OCI-LY1 (cell line): ENCODE data around the gene DOCK3.

Experiments used
- H2AFZ ChIP-seq: fragments of 200-600 bp; sonication (generic), shearing (Covaris generic); 2 replicates; pipeline ENCODE4 v1.6.0; 2014; ENCODE audit warnings: antibody characterized with exemption, mild to moderate bottlenecking, low read length
- H3F3A ChIP-seq: fragments of 200-600 bp; sonication (generic), shearing (Covaris generic); 2 replicates; pipeline ENCODE4 v1.6.0; 2014; ENCODE audit warnings: mild to moderate bottlenecking, antibody characterized with exemption, low read length, moderate library complexity; ENCODE audit not compliant: insufficient read depth
- H3K27ac ChIP-seq: fragments of 200-600 bp; sonication (generic); 2 replicates; pipeline ENCODE4 v1.5.1; 2014; ENCODE audit warnings: low read length, mixed run types, mild to moderate bottlenecking, low read depth; ENCODE audit not compliant: poor library complexity, severe bottlenecking
- H3K27me3 ChIP-seq: fragments of 200-600 bp; sonication (generic); 2 replicates; pipeline ENCODE4 v1.6.0; 2014; ENCODE audit warnings: antibody characterized with exemption, mild to moderate bottlenecking, low read length, moderate library complexity; ENCODE audit not compliant: insufficient read depth
- H3K36me3 ChIP-seq: fragments of 200-600 bp; sonication (generic); 2 replicates; pipeline ENCODE4 v1.6.1; 2014; ENCODE audit warnings: mild to moderate bottlenecking, antibody characterized with exemption, low read length, moderate library complexity, mixed read lengths; ENCODE audit not compliant: insufficient read depth
- H3K4me1 ChIP-seq: fragments of 200-600 bp; sonication (generic); 2 replicates; pipeline ENCODE4 v1.5.1; 2014; ENCODE audit warnings: mild to moderate bottlenecking, low read length, moderate library complexity; ENCODE audit not compliant: insufficient read depth, severe bottlenecking
- H3K4me2 ChIP-seq: fragments of 200-600 bp; sonication (generic), shearing (Covaris generic); 2 replicates; pipeline ENCODE4 v1.6.1; 2014; ENCODE audit warnings: low read length
- H3K4me3 ChIP-seq: fragments of 200-600 bp; sonication (generic); 2 replicates; pipeline ENCODE4 v1.5.1; 2014; ENCODE audit warnings: low read length, low read depth, mild to moderate bottlenecking, mixed read lengths; ENCODE audit not compliant: poor library complexity, severe bottlenecking
- H3K79me2 ChIP-seq: fragments of 200-600 bp; shearing (Covaris generic); 2 replicates; pipeline ENCODE4 v1.6.1; 2016; ENCODE audit warnings: mixed run types, low read length, mixed read lengths; ENCODE audit not compliant: insufficient read depth
- H3K9ac ChIP-seq: fragments of 200-600 bp; sonication (generic), shearing (Covaris generic); 2 replicates; pipeline ENCODE4 v1.6.1; 2014; ENCODE audit warnings: mild to moderate bottlenecking, low read length, mixed read lengths
- H3K9me2 ChIP-seq: fragments of 200-600 bp; sonication (generic), shearing (Covaris generic); 2 replicates; pipeline ENCODE4 v1.6.1; 2014; ENCODE audit warnings: low read depth, mild to moderate bottlenecking, low read length, mixed read lengths
- H3K9me3 ChIP-seq: fragments of 200-600 bp; shearing (Covaris generic); 2 replicates; pipeline ENCODE4 v1.6.1; 2014; ENCODE audit warnings: low read length, mixed read lengths
- H4K20me1 ChIP-seq: fragments of 200-600 bp; sonication (generic), shearing (Covaris generic); 2 replicates; pipeline ENCODE4 v1.6.0; 2016; ENCODE audit warnings: mild to moderate bottlenecking, low read length; ENCODE audit not compliant: insufficient read depth
- CTCF ChIP-seq: fragments of 200-600 bp; sonication (generic), shearing (Covaris generic); IDR thresholded peaks from 2 replicates; pipeline ENCODE4 v1.5.1; 2017; ENCODE audit warnings: mild to moderate bottlenecking, antibody characterized with exemption, low read length, moderate library complexity, mixed read lengths
- EZH2 ChIP-seq: fragments of 200-600 bp; sonication (generic), shearing (Covaris generic); IDR thresholded peaks from 2 replicates; pipeline ENCODE4 v1.8.0; 2017; ENCODE audit warnings: borderline replicate concordance, mixed run types, mild to moderate bottlenecking, antibody characterized with exemption, low read length, moderate library complexity, mixed read lengths

Gene DOCK3

DNA sequence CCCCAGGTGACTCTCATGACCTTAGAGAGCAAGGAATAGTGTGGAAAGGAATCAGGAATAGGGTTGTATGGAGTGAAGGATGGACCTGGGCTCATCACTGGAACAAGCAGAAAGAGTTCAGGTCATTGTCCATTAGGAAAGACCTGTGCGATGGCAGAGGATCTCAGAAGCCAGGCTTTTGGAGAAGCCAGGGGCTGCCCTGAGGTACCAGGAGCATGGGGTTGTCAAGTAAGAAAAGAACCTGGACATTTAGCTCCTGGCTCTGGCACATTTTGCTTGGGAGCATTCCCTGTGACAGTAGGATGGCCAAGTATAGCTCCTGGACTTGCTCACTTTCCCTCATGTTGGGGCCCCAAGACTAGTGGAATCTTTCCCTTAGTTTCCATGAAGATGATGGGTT, 657.4 kb downstream of the DOCK3 start:
- H3K9ac ChIP-seq: no peak overlapping the region
- H3F3A ChIP-seq: no peaks in the 10 kb centered on the region
- TF ChIP-seq EZH2: no peak
- TF ChIP-seq CTCF: no peak
- H3K79me2 ChIP-seq: no peaks in the 10 kb centered on the region
- H3K27me3 ChIP-seq: no peaks in the 10 kb centered on the region
- no peak overlapping the region for H3K4me2 ChIP-seq
- no peaks in the 10 kb centered on the region for H3K36me3 ChIP-seq
- H3K4me1 ChIP-seq: no peaks in the 10 kb centered on the region
- no peaks in the 10 kb centered on the region for H4K20me1 ChIP-seq
- no peak overlapping the region for H3K4me3 ChIP-seq
- H3K9me3 ChIP-seq: no peaks in the 10 kb centered on the region
- no peak overlapping the region for H2AFZ ChIP-seq
- H3K9me2 ChIP-seq: no peaks in the 10 kb centered on the region
- no peak overlapping the region for H3K27ac ChIP-seq

DNA sequence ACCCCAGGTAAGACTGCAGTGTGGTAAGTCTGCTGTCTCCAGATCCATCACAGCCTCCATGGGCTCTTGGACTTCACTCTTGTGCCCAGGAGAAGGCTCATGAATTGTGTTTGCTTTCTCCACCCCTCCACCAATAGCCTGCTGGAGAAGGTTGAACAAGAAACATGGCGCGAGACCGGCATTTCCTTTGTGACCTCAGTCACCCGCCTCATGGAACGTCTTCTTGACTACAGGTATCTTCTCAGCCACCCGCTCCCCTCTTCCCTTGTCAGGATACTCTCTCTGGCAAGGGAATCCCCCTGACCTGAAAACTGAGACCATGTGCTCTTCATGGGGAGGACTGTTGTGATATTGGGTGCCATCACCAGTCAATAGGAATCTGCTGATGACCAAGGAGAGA, 658.3 kb downstream of the DOCK3 start:
- Histone ChIP-seq H4K20me1 (no peaks in the 10 kb centered on the region), H3K9me2 (no peaks in the 10 kb centered on the region), H3K4me1 (no peaks in the 10 kb centered on the region), H3K79me2 (no peaks in the 10 kb centered on the region), H3K9ac (no peak overlapping the region), H3K9me3 (no peaks in the 10 kb centered on the region), H3K4me2 (no peak overlapping the region), H3K4me3 (no peak overlapping the region), H2AFZ (no peak overlapping the region), H3K27ac (no peak overlapping the region), H3K27me3 (no peaks in the 10 kb centered on the region), H3F3A (no peaks in the 10 kb centered on the region), H3K36me3 (no peaks in the 10 kb centered on the region)
- TF ChIP-seq EZH2 (no peak), CTCF (no peak)

DNA sequence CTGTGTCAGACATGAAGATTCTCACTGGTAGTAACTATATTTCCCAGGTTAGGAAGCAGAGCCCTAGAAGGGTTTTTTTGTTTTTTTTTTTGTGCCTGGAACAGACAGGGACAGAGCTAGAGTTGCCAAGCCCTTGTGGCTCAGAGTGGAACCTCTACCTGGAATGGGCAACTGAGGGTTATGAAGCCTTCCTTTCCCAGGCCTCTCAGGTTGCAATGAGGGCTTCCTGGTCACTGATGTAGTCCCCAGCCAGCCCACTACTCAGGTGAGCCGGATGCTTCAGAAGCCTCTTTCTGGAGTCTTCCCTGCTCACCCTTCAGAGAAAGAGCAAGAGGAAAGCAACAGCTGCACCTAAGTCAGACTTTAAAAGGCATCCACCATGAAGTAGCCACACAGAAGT, 661.5 kb downstream of the DOCK3 start:
- no peaks in the 10 kb centered on the region for H4K20me1 ChIP-seq
- H3K27me3 ChIP-seq: no peaks in the 10 kb centered on the region
- H3K9me3 ChIP-seq: no peaks in the 10 kb centered on the region
- no peak overlapping the region for H3K4me3 ChIP-seq
- no peak overlapping the region for H3K4me2 ChIP-seq
- no peak for TF ChIP-seq CTCF
- TF ChIP-seq EZH2: no peak
- no peak overlapping the region for H2AFZ ChIP-seq
- H3K9me2 ChIP-seq: no peaks in the 10 kb centered on the region
- no peak overlapping the region for H3K27ac ChIP-seq
- H3F3A ChIP-seq: no peaks in the 10 kb centered on the region
- H3K4me1 ChIP-seq: no peaks in the 10 kb centered on the region
- no peak overlapping the region for H3K9ac ChIP-seq
- H3K36me3 ChIP-seq: no peaks in the 10 kb centered on the region
- H3K79me2 ChIP-seq: no peaks in the 10 kb centered on the region
